ENCODE data around the gene PLPPR1. TPM values are rescaled to one million over a fixed set of nuclear protein-coding genes. Genes with fewer than 3 reads are reported as not detected.
"Not testable (repeated sequence)": the region's sequence is repeated elsewhere in the genome, so short reads cannot be mapped to it uniquely, and the experiment has no call there.

Gene PLPPR1
- total RNA-seq, 1 experiment from 2014 or later = not detected

DNA sequence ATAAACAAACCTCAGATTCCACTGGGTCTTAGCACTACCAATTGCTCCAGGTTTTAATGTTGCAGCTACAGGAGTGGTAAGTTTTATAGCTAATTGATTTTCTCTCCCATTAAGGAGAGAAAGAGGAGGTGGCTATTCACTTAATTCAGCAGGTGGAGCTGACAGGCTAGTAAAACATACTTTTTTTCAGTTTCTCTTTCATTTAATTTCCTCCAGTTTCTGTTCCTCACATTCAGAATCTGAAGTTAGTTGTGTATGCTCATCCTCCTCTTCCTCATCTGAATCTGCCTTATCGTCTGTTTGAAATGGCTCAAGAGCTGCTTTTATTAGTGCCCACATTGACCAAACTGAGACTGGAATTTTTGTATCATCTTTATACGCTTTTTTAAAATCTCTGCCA is 98.0 kb downstream of the PLPPR1 start:
- H3K4me1 Mint-ChIP-seq (ENCODE audit: low read depth, unreplicated experiment) = no peaks in the 10 kb centered on the region
- H3K9me3 Mint-ChIP-seq (ENCODE audit: low read depth, unreplicated experiment) = no peaks in the 10 kb centered on the region
- TF ChIP-seq, protein P1, sequence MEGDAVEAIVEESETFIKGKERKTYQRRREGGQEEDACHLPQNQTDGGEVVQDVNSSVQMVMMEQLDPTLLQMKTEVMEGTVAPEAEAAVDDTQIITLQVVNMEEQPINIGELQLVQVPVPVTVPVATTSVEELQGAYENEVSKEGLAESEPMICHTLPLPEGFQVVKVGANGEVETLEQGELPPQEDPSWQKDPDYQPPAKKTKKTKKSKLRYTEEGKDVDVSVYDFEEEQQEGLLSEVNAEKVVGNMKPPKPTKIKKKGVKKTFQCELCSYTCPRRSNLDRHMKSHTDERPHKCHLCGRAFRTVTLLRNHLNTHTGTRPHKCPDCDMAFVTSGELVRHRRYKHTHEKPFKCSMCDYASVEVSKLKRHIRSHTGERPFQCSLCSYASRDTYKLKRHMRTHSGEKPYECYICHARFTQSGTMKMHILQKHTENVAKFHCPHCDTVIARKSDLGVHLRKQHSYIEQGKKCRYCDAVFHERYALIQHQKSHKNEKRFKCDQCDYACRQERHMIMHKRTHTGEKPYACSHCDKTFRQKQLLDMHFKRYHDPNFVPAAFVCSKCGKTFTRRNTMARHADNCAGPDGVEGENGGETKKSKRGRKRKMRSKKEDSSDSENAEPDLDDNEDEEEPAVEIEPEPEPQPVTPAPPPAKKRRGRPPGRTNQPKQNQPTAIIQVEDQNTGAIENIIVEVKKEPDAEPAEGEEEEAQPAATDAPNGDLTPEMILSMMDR (IDR thresholded peaks at IDR 0.05; ENCODE audit: unreplicated experiment) = no peak
- no peaks in the 10 kb centered on the region for H3K36me3 Mint-ChIP-seq (ENCODE audit: insufficient read depth, unreplicated experiment)
- intact Hi-C loops (cut with micrococcal nuclease; ENCODE audit: unreplicated experiment) = no loop called here
- no peak for DNase-seq
- H3K4me3 Mint-ChIP-seq (ENCODE audit: low read depth, unreplicated experiment) = no peak overlapping the region
- CTCF ChIA-PET = no interaction called here
- no peak overlapping the region for H3K27ac Mint-ChIP-seq (ENCODE audit: unreplicated experiment)
- H3K27me3 Mint-ChIP-seq (ENCODE audit: unreplicated experiment) = peaks cover 28% of the 10 kb centered on the region
- no TSS peak for BruUV-seq (replicated peaks)

DNA sequence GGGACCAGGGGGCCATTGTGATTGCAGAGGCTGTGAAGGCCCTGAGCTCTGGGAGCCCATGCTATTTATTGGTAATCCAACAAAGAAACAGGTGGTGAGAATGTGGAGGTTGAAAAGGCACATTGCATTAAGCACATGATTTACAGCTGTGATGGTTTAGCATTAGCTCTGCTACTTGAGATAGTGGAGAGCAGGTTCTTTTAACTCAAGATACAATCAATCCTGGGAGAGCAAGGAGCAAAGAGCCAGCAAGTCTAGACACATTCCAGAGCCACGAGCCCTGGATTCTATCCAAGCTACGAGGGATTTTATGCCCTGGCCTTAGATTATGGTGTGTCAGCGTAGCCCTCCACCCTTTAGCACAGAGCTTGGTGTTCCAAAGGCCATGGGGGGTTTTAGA is 98.8 kb downstream of the PLPPR1 start:
- H3K4me3 Mint-ChIP-seq (ENCODE audit: low read depth, unreplicated experiment); CTCF ChIA-PET; H3K36me3 Mint-ChIP-seq (ENCODE audit: insufficient read depth, unreplicated experiment); BruUV-seq (replicated peaks); intact Hi-C loops (cut with micrococcal nuclease; ENCODE audit: unreplicated experiment); H3K27ac Mint-ChIP-seq (ENCODE audit: unreplicated experiment); H3K9me3 Mint-ChIP-seq (ENCODE audit: low read depth, unreplicated experiment); DNase-seq; H3K4me1 Mint-ChIP-seq (ENCODE audit: low read depth, unreplicated experiment): not testable (repeated sequence)
- H3K27me3 Mint-ChIP-seq (ENCODE audit: unreplicated experiment) = peaks cover 36% of the 10 kb centered on the region

DNA sequence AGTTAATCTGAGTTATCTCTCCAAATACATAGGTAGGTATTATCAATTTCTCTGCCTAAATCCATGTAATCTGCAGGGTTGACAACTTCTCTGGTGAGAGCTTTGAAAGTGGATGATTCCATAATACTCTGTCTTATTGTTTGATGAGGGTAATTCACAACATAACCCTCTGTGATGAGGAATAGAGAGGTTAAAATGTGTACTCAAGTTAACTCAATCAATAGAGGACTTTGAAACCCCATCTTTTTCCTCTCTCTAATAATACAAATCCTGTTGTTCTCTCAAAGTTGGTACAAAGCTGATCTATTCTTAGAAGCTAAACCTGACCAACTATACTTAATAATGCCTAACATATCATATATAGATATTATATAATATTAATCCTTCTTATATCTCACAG is 100.1 kb downstream of the PLPPR1 start:
- no peaks in the 10 kb centered on the region for H3K36me3 Mint-ChIP-seq (ENCODE audit: insufficient read depth, unreplicated experiment)
- DNase-seq = no peak
- BruUV-seq (replicated peaks) = no TSS peak
- H3K27ac Mint-ChIP-seq (ENCODE audit: unreplicated experiment) = no peak overlapping the region
- TF ChIP-seq, protein P1 (IDR thresholded peaks at IDR 0.05; ENCODE audit: unreplicated experiment) = no peak
- CTCF ChIA-PET = no interaction called here
- no peaks in the 10 kb centered on the region for H3K4me1 Mint-ChIP-seq (ENCODE audit: low read depth, unreplicated experiment)
- H3K4me3 Mint-ChIP-seq (ENCODE audit: low read depth, unreplicated experiment) = no peak overlapping the region
- intact Hi-C loops (cut with micrococcal nuclease; ENCODE audit: unreplicated experiment) = no loop called here
- H3K27me3 Mint-ChIP-seq (ENCODE audit: unreplicated experiment) = peaks cover 36% of the 10 kb centered on the region
- H3K9me3 Mint-ChIP-seq (ENCODE audit: low read depth, unreplicated experiment) = no peaks in the 10 kb centered on the region

DNA sequence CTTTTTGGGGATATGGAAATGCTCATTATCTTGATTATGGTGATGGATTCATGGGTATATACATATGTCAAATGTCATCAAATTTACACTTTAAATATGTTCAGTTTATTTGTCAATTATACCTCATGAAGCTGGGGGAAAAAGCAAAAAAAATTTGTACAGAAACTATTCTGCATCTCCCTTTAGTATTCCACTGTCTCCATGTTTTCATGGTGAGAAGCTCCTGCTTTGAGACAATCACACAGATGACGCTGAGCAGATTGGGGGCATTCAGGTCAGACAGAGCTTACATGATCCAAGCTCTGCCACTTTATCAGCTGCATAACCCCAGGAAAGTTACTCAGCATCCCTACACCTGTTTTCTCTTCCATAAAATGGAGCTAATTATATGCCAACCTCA is 101.5 kb downstream of the PLPPR1 start:
- H3K36me3 Mint-ChIP-seq (ENCODE audit: insufficient read depth, unreplicated experiment) = no peaks in the 10 kb centered on the region
- CTCF ChIA-PET = no interaction called here
- H3K4me1 Mint-ChIP-seq (ENCODE audit: low read depth, unreplicated experiment) = no peaks in the 10 kb centered on the region
- BruUV-seq (replicated peaks) = no TSS peak
- DNase-seq = no peak
- peaks cover 42% of the 10 kb centered on the region for H3K27me3 Mint-ChIP-seq (ENCODE audit: unreplicated experiment)
- no peak overlapping the region for H3K4me3 Mint-ChIP-seq (ENCODE audit: low read depth, unreplicated experiment)
- no peak overlapping the region for H3K27ac Mint-ChIP-seq (ENCODE audit: unreplicated experiment)
- TF ChIP-seq, protein P1 (IDR thresholded peaks at IDR 0.05; ENCODE audit: unreplicated experiment) = no peak
- H3K9me3 Mint-ChIP-seq (ENCODE audit: low read depth, unreplicated experiment) = no peaks in the 10 kb centered on the region
- intact Hi-C loops (cut with micrococcal nuclease; ENCODE audit: unreplicated experiment) = no loop called here

DNA sequence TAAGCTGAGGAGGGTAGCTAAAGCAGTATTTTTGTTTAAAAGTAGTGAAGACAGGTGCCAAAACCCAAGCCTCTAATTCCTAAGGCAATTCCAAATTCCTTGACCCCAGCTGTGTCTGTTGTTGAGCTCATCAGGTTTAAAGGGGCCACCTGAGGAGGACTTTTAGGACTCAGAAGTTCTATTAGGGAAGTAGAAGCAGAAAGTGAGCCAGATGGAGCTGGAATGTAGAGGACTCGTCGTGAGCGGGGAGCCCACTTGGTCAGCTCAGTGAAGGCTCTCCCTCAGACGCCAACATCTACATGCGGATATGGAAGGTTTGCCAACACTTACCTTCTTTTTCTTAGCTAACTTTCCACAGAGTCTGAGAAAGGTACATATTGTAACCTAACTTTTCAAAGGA is 102.8 kb downstream of the PLPPR1 start:
- DNase-seq = no peak
- TF ChIP-seq, protein P1 (IDR thresholded peaks at IDR 0.05; ENCODE audit: unreplicated experiment) = no peak
- no peak overlapping the region for H3K4me3 Mint-ChIP-seq (ENCODE audit: low read depth, unreplicated experiment)
- peaks cover 54% of the 10 kb centered on the region for H3K27me3 Mint-ChIP-seq (ENCODE audit: unreplicated experiment)
- no peaks in the 10 kb centered on the region for H3K9me3 Mint-ChIP-seq (ENCODE audit: low read depth, unreplicated experiment)
- no peak overlapping the region for H3K27ac Mint-ChIP-seq (ENCODE audit: unreplicated experiment)
- BruUV-seq (replicated peaks) = no TSS peak
- CTCF ChIA-PET = no interaction called here
- intact Hi-C loops (cut with micrococcal nuclease; ENCODE audit: unreplicated experiment) = no loop called here
- H3K4me1 Mint-ChIP-seq (ENCODE audit: low read depth, unreplicated experiment) = no peaks in the 10 kb centered on the region
- H3K36me3 Mint-ChIP-seq (ENCODE audit: insufficient read depth, unreplicated experiment) = no peaks in the 10 kb centered on the region
